Karpas-422 (cell line): ENCODE results near the gene ZNF207. TPM values are rescaled to one million over a fixed set of nuclear protein-coding genes. Genes with fewer than 3 reads are reported as not detected.
"Not testable (repeated sequence)": the region's sequence is repeated elsewhere in the genome, so short reads cannot be mapped to it uniquely, and the experiment has no call there.

Experiments used
- DNase-seq: peaks from one replicate; pipeline ENCODE4 v3.0.0-alpha.2; 2015
- H2AFZ ChIP-seq: fragments of 200-600 bp; sonication (generic); 2 replicates; pipeline ENCODE4 v1.6.1; 2014; ENCODE audit warnings: antibody characterized with exemption, low read length, mixed read lengths
- H3K27ac ChIP-seq: fragments of 200-600 bp; sonication (generic); 2 replicates; pipeline ENCODE4 v1.5.1; 2014; ENCODE audit warnings: mild to moderate bottlenecking, low read length, moderate library complexity
- H3K27me3 ChIP-seq: fragments of 200-600 bp; sonication (generic); 2 replicates; pipeline ENCODE4 v1.6.1; 2014; ENCODE audit warnings: low read length, mixed read lengths
- H3K36me3 ChIP-seq: fragments of 200-600 bp; sonication (generic); 2 replicates; pipeline ENCODE4 v1.6.1; 2014; ENCODE audit warnings: low read length, mixed read lengths; ENCODE audit not compliant: insufficient read depth
- H3K4me1 ChIP-seq: fragments of 200-600 bp; sonication (generic); 2 replicates; pipeline ENCODE4 v1.6.1; 2014; ENCODE audit warnings: mild to moderate bottlenecking, low read length, mixed read lengths
- H3K4me2 ChIP-seq: fragments of 200-600 bp; sonication (generic); 2 replicates; pipeline ENCODE4 v1.6.1; 2014; ENCODE audit warnings: low read length, low read depth, mild to moderate bottlenecking; ENCODE audit not compliant: poor library complexity, severe bottlenecking
- H3K4me3 ChIP-seq: fragments of 200-600 bp; sonication (generic); 2 replicates; pipeline ENCODE4 v1.5.1; 2014; ENCODE audit warnings: mild to moderate bottlenecking, antibody characterized with exemption, low read length, mixed read lengths
- H3K79me2 ChIP-seq: fragments of 200-600 bp; sonication (generic); 2 replicates; pipeline ENCODE4 v1.6.1; 2014; ENCODE audit warnings: mild to moderate bottlenecking, low read length, mixed read lengths
- H3K9ac ChIP-seq: fragments of 200-600 bp; sonication (generic); 2 replicates; pipeline ENCODE4 v1.6.0; 2014; ENCODE audit warnings: low read length
- H3K9me2 ChIP-seq: fragments of 200-600 bp; sonication (generic), shearing (Covaris generic); replicated peaks from 2 replicates; pipeline ENCODE4 v1.6.0; 2014; ENCODE audit warnings: mild to moderate bottlenecking, low read length, moderate library complexity; ENCODE audit not compliant: insufficient read depth
- H3K9me3 ChIP-seq: fragments of 300-700, 200-600 bp; sonication (generic); 2 replicates; pipeline ENCODE4 v1.6.1; 2014; ENCODE audit warnings: low read length, mixed read lengths
- H4K20me1 ChIP-seq: fragments of 200-600 bp; sonication (generic); 2 replicates; pipeline ENCODE4 v1.6.1; 2014; ENCODE audit warnings: mild to moderate bottlenecking, antibody characterized with exemption, low read length, low read depth; ENCODE audit not compliant: insufficient read depth
- total RNA-seq: library from RNA; depleted of rRNA; stranded (reverse); fragments of >200 nt; shearing (Covaris generic); gene quantifications from 2 replicates; pipeline ENCODE4 v1.2.3, GENCODE V29; 2014; ENCODE audit warnings: low replicate concordance

The ZNF207 gene
- total RNA-seq, 1 experiment from 2014 or later = 219 TPM

- Histone ChIP-seq H3K4me1 (no peaks in the 10 kb centered on the region), H3K4me2 (no peak overlapping the region), H3K79me2 (no peaks in the 10 kb centered on the region)
Observed at GRCh38 chr17:32315171-32315570, 34.8 kb upstream of the ZNF207 start.

GRCh38 chr17:32316653-32317052 lies 33.3 kb upstream of the ZNF207 start:
- not testable (repeated sequence) for H2AFZ ChIP-seq, H3K4me2 ChIP-seq, H4K20me1 ChIP-seq, H3K9ac ChIP-seq, H3K9me3 ChIP-seq, H3K27me3 ChIP-seq, H3K36me3 ChIP-seq, H3K4me1 ChIP-seq, H3K27ac ChIP-seq, DNase-seq, H3K4me3 ChIP-seq, H3K9me2 ChIP-seq, H3K79me2 ChIP-seq

More at GRCh38 chr17:32315171-32315570, 34.8 kb upstream of the ZNF207 start:
- Histone ChIP-seq H4K20me1 (no peaks in the 10 kb centered on the region), H3K4me3 (no peak overlapping the region), H3K27me3 (no peaks in the 10 kb centered on the region), H3K9ac (no peak overlapping the region), H3K36me3 (no peaks in the 10 kb centered on the region), H3K9me3 (no peaks in the 10 kb centered on the region), H3K9me2 (no peaks in the 10 kb centered on the region), H2AFZ (no peak overlapping the region), H3K27ac (no peak overlapping the region)
- no peak for DNase-seq

- Histone ChIP-seq H3K27ac (no peak overlapping the region), H2AFZ (no peak overlapping the region), H3K36me3 (no peaks in the 10 kb centered on the region), H3K9me2 (no peaks in the 10 kb centered on the region), H3K9me3 (no peaks in the 10 kb centered on the region), H3K9ac (no peak overlapping the region), H3K79me2 (no peaks in the 10 kb centered on the region), H4K20me1 (no peaks in the 10 kb centered on the region), H3K4me2 (no peak overlapping the region), H3K4me3 (no peak overlapping the region), H3K4me1 (no peaks in the 10 kb centered on the region), H3K27me3 (no peaks in the 10 kb centered on the region)
- DNase-seq = no peak
Observed at GRCh38 chr17:32317353-32317752, 32.6 kb upstream of the ZNF207 start.

- H3K4me3 ChIP-seq = no peak overlapping the region
- H4K20me1 ChIP-seq = no peaks in the 10 kb centered on the region
- H3K9me2 ChIP-seq = no peaks in the 10 kb centered on the region
- no peaks in the 10 kb centered on the region for H3K4me1 ChIP-seq
- H2AFZ ChIP-seq = no peak overlapping the region
- no peaks in the 10 kb centered on the region for H3K36me3 ChIP-seq
- H3K9me3 ChIP-seq = no peaks in the 10 kb centered on the region
- H3K27ac ChIP-seq = no peak overlapping the region
- DNase-seq = no peak
- H3K9ac ChIP-seq = no peak overlapping the region
- no peaks in the 10 kb centered on the region for H3K27me3 ChIP-seq
- no peak overlapping the region for H3K4me2 ChIP-seq
- H3K79me2 ChIP-seq = no peaks in the 10 kb centered on the region
Observed at GRCh38 chr17:32318071-32318470, 31.9 kb upstream of the ZNF207 start.

GRCh38 chr17:32319548-32319905 lies 30.4 kb upstream of the ZNF207 start:
- H2AFZ ChIP-seq = no peak overlapping the region
- no peak overlapping the region for H3K9ac ChIP-seq
- H3K9me3 ChIP-seq = no peaks in the 10 kb centered on the region
- no peaks in the 10 kb centered on the region for H4K20me1 ChIP-seq
- H3K4me1 ChIP-seq = 0 out of 2 replicates have a peak, but pooled peaks cover 6% of the 10 kb centered on the region
- no peaks in the 10 kb centered on the region for H3K27me3 ChIP-seq
- H3K4me3 ChIP-seq = no peak overlapping the region
- DNase-seq = peak; percentile 90
- no peaks in the 10 kb centered on the region for H3K79me2 ChIP-seq
- H3K4me2 ChIP-seq = no peak overlapping the region
- H3K27ac ChIP-seq = no peak overlapping the region
- H3K36me3 ChIP-seq = no peaks in the 10 kb centered on the region
- no peaks in the 10 kb centered on the region for H3K9me2 ChIP-seq

GRCh38 chr17:32320080-32320479 lies 29.9 kb upstream of the ZNF207 start:
- H3K4me1 ChIP-seq, H3K4me2 ChIP-seq, H3K4me3 ChIP-seq: not testable (repeated sequence)

GRCh38 chr17:32320847-32321246 lies 29.1 kb upstream of the ZNF207 start:
- Histone ChIP-seq H2AFZ (no peak overlapping the region), H3K27me3 (no peaks in the 10 kb centered on the region), H3K9me3 (no peaks in the 10 kb centered on the region), H3K9me2 (no peaks in the 10 kb centered on the region), H3K9ac (no peak overlapping the region), H3K4me2 (no peak overlapping the region), H3K4me1 (0 out of 2 replicates have a peak, but pooled peaks cover 6% of the 10 kb centered on the region), H3K27ac (no peak overlapping the region), H3K79me2 (no peaks in the 10 kb centered on the region), H3K36me3 (no peaks in the 10 kb centered on the region), H4K20me1 (no peaks in the 10 kb centered on the region), H3K4me3 (no peak overlapping the region)
- no peak for DNase-seq

More at GRCh38 chr17:32320080-32320479, 29.9 kb upstream of the ZNF207 start:
- not testable (repeated sequence) for H3K27me3 ChIP-seq, H4K20me1 ChIP-seq, H3K9ac ChIP-seq, DNase-seq, H3K79me2 ChIP-seq, H3K9me2 ChIP-seq, H3K36me3 ChIP-seq, H2AFZ ChIP-seq, H3K9me3 ChIP-seq, H3K27ac ChIP-seq

- Histone ChIP-seq H3K4me3 (no peak overlapping the region), H3K36me3 (no peaks in the 10 kb centered on the region), H3K4me1 (0 out of 2 replicates have a peak, but pooled peaks cover 6% of the 10 kb centered on the region), H3K9me2 (no peaks in the 10 kb centered on the region), H3K9me3 (no peaks in the 10 kb centered on the region), H3K79me2 (no peaks in the 10 kb centered on the region), H2AFZ (no peak overlapping the region), H3K4me2 (no peak overlapping the region), H3K27ac (no peak overlapping the region), H3K27me3 (no peaks in the 10 kb centered on the region), H4K20me1 (no peaks in the 10 kb centered on the region), H3K9ac (no peak overlapping the region)
- DNase-seq = no peak
Observed at GRCh38 chr17:32323046-32323445, 26.9 kb upstream of the ZNF207 start.
